Stimulated activated CD4-positive, alpha-beta T cell treated with anti-CD3 and anti-CD28 coated beads, Interleukin-2, amount 100 ng/mL, for 48 hours (primary cell): Measurements from ENCODE around the gene ITGAX.
A peak's percentile ranks its signal among the peaks of the same experiment; 100 is the strongest.
"Not testable (repeated sequence)": the region's sequence is repeated elsewhere in the genome, so short reads cannot be mapped to it uniquely, and the experiment has no call there.

Source experiments
- DNase-seq, 2 donors: peaks; one replicate each; pipeline ENCODE4 v3.0.0-alpha.2; 2020

Gene ITGAX

DNA sequence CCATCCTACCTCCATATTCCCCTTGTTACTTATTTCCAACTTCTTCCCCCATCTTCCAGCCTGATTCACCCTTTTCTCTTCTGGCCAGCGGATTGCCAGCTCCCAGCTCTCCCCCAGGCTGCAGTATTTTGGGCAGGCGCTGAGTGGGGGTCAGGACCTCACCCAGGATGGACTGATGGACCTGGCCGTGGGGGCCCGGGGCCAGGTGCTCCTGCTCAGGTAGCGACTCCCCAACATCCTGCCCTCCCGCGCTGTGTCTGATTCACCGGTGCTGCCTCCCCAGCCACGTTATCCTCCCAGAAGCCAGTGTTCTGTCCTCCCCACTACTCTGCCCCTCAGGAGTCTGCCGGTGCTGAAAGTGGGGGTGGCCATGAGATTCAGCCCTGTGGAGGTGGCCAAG is 57.8 kb downstream of the ITGAX start:
- DNase-seq = no peak

DNA sequence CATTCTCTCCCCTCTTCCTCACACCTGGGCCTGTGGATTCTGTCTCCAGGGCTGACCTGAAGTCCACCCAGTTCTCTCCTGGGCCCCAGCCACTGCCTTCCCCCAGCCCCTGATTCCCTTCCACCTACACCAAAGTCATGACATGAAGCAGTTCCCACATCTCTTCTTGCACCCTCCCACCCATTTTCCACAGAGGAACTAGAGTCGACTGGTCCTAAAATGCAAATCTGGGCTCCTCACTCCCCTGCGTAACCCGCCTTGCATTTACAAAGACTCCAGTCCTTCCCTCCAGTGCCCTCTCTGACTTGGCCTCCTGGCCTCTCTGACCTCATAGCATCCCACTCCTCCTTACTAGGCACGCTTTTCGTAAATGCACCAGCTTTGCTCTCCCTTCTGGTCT is 58.4 kb downstream of the ITGAX start:
- DNase-seq = no peak

DNA sequence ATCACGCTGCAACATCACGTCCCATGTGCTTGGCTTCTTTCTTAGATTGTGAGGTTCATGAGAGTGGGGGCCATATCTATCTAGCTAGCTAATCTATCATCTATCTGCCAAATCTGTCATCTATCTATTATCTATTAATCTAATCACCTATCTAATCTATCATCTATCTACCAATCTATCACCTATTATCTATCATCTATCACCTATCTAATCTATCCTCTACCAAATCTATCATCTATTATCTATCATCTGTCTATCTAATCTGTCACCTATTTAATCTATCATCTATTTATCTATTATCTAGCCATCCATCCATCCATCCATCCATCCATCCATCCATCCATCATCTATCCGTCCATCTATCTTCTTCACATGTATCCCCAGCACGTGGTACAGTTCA is 59.0 kb downstream of the ITGAX start:
- no peak for DNase-seq

DNA sequence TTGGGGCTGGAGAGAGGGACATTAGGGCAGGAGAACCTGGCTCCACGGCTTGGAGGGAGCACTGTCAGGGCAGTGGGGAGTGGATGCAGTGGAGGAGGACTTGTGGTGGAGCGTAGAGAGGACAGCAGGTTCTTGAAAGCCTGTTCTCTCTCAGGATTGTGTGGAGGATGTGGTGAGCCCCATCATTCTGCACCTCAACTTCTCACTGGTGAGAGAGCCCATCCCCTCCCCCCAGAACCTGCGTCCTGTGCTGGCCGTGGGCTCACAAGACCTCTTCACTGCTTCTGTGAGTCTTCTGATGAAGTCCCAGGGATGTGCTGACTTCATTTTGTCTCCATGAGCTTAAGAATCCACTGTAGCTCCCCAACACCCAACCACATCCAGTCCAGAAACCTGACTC is 59.7 kb downstream of the ITGAX start:
- DNase-seq = no peak

DNA sequence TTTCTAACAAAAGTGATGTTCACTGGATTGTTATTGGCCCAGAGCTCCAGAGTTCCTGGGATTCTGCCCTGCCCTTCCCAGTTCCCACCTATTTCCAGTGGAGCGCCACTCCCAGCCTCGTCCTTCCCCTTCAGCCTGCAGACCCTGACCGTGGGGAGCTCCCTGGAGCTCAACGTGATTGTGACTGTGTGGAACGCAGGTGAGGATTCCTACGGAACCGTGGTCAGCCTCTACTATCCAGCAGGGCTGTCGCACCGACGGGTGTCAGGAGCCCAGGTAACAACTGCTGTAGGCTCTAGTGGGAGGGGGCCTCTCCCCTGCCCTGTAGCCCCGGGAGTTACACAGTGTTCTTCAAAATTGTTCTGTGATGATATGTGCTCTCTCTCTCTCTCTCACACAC is 61.4 kb downstream of the ITGAX start:
- DNase-seq = no peak

DNA sequence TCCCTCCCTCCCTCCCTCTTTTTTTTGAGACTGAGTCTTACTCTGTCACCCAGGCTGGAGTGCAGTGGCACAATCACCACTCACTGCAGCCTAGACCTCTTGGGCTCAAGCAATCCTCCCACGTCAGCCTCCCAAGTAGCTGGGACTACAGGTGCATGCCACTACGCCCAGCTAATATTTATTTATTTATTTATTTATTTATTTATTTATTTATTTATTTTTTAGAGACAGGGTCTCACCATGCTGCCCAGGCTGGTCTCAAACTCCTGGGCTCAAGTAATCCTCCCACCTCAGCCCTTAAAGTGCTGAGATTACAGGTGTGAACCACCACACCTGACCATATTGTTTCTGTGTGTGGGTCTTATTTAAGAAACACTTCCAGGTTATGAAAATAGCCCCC is 62.1 kb downstream of the ITGAX start:
- DNase-seq = not testable (repeated sequence)

DNA sequence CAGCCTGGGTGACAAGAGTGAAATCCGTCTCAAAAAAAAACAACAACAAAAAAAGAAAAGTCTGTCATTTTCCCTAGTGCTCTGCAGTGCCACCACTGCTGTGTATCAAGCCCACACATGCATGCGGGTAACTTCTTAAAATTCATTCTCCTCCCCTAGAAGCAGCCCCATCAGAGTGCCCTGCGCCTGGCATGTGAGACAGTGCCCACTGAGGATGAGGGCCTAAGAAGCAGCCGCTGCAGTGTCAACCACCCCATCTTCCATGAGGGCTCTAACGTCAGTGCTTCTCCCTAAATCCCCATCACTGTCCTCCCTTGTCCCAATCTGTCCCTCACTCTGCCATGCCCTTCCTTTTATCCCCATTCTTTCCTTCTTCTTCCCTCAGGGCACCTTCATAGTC is 62.9 kb downstream of the ITGAX start:
- DNase-seq = no peak

DNA sequence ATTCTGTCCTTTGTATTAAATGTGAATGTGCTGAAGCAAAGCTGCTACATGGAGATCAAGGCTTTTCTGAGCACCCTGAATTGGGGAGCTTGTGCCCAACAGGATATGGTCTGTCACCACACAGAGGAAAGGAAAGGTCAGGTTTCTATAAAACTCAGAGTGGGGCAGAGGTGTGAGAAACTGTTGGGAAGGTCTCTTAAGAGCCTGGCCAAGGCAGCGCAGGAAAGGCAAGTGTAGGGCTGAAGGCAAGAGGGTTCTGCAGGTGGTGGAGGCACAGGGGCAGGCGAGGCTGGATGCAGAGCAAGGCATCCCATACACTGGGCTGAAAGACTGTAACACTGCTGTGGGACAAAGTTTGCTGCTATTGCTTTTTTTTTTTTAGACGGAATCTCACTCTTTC is 65.1 kb downstream of the ITGAX start:
- DNase-seq = no peak

DNA sequence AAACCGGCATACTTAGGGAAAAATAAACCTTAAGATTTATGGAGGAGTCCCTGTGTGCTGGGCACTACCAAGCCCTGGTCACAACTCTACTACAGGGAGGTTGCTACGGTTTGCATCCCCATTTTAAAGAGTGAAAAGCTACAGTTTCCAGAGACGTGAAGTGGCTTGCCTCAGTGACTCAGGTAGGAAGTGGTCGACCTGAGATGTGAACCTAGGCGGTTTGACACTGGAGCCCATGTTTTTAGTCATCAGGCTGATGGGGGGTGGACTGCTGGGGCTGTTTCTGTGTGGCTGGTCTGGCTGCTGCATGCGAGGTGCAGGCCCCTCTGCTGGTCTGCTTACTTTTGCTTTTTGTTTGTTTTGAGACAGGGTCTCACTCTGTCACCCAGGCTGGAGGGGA is 66.6 kb downstream of the ITGAX start:
- DNase-seq = peak; percentile 44 to 47

DNA sequence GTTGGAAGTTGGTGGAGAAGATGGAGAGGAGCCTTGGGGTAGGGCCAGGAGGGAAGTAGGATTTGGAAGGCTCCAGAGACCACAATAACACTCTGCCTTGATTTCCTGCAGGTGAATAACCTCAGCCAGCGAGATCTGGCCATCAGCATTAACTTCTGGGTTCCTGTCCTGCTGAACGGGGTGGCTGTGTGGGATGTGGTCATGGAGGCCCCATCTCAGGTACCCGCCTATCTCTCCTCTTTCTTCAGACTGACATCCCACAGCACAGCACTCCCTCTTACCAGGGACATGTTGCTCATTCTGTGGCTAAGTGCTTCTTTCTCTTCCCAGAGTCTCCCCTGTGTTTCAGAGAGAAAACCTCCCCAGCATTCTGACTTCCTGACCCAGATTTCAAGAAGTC is 68.3 kb downstream of the ITGAX start:
- DNase-seq = no peak

DNA sequence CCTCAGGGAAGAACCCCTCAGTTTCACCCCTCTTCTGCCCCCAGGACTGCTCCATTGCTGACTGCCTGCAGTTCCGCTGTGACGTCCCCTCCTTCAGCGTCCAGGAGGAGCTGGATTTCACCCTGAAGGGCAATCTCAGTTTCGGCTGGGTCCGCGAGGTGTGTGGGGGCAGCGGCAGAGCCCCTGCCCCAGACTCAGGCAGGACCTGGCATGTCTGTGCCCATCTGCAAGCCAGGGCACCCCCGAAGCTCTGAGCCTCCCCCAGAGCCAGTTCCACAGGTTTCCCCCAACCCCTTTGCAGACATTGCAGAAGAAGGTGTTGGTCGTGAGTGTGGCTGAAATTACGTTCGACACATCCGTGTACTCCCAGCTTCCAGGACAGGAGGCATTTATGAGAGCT is 68.8 kb downstream of the ITGAX start:
- DNase-seq = no peak

DNA sequence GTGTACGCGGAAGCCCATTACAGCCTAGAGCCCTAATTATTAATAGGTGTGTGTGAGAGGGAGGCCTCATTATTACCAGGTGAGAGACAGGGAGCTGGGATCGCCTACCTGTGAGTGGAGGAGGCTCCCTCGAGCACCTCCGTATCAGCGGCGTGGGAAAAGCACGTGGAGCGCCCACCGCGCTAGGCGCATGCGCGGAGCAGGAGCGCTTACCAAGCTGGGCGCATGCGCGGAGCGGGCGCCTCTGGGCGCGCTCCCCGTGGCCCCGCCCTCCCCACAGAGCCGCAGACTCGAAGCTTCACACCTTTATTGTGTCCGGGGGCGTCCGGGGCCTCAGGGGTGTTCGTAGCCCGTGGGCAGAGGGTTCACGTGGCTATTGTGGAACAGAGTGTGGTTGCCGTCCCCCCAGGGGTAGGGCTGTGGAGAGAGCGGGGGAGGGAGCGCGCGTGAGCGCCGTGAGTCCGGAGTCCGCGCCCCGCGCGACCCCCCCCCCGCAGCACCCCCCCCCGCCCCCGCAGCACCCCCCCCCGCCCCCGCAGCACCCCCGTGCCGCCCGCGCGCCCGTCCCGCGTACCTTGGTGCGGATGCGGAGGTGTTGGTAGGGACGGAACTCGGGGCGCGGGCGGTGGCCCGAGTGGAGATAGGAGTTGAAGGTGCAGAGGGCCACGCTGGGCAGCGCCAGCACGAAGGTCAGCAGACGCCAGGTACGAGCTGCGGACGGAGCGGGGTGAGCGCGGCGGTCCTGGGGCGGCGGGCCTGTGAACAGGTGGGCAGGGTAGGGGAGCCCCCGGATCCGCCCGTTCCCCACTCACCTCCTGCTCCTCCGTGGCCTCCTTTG is 72.7 kb downstream of the ITGAX start:
- DNase-seq = peak in 1 of 2 donors; percentile 58

DNA sequence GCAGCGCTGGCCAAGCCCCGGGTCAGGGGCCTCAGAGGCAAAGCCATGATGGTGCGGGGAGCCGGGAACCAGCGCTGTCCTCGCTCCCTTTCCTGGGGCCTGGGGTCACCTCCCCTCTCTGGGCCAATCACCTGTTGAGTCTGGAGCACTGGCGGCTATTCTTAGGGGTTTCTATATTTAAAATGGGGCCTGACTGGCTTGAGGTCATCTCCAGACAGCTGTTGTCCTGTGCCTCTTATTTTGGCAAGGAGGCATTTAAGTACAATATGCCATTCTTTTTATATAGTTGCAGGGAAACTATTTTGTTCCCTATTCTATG is 73.3 kb downstream of the ITGAX start, which contains the start of gene COX6A2:
COX6A2 (minus strand) TSS at position 82 of the 319 bp plus-strand sequence; CDS start at position 47, 35 bp downstream.
- DNase-seq = no peak

DNA sequence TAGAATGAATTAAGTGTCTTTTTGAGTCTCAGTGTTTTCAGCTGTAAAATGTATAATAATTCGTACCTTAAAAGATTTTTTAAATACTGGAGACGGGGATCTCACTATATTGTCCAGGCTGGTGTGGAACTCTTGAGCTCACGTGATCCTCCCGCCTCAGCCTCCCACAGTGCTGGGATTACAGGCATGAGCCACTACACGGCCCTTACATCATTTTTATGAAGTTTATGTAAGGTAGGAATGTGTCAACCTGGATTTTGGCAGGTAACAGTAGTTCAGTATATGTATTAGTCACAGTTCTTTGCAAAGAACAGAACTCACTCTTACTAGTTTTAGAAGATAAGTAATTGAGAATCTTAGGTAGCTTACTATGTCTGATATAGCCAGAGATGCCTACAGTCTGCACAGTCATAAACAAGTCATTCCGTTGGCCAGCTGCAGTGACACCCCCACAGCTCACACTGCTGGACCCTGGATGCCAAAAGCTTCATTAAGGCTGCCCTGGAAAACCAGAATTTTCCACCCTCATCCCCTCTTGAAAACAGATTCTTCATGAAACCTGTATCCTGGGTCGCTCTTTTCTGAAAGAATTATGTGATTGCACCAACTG is 73.8 kb downstream of the ITGAX start:
- no peak for DNase-seq

DNA sequence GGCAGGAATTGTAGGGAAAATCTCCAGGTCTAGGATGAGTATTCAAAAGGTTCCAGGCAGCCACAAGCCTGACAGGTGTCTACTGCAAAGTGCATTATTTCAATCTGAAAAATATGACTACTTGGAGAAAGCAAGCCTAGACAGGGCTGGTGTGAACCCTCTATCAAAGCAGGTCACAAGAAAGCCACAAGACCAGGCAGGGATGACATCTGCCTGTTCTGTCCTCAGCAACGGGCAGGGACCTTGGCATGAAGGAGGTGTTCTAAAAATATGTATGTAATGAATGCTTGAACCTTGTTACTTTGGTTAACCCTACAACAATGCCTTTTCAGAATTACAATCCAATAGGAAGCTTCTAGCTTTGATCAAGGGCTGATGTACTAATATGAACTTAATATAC is 74.3 kb downstream of the ITGAX start:
- no peak for DNase-seq

DNA sequence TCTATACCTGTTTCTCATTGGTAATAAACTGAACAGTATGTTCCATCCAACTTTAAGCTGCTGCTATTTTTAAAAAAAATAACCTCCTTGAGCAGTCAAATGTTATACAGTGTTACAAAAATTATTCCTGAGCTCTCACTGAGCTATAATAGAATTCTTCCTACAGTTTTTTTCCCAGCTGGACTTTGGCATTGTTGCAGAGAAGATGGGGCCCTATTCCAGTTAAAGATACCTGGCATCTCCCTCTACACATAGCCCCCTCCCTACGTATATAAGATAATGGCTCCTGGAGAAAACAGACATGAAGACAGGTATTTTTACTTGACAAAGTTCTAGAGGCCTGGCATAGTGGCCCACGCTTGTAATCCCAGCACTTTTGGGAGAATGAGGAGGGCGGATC is 74.8 kb downstream of the ITGAX start:
- no peak for DNase-seq

DNA sequence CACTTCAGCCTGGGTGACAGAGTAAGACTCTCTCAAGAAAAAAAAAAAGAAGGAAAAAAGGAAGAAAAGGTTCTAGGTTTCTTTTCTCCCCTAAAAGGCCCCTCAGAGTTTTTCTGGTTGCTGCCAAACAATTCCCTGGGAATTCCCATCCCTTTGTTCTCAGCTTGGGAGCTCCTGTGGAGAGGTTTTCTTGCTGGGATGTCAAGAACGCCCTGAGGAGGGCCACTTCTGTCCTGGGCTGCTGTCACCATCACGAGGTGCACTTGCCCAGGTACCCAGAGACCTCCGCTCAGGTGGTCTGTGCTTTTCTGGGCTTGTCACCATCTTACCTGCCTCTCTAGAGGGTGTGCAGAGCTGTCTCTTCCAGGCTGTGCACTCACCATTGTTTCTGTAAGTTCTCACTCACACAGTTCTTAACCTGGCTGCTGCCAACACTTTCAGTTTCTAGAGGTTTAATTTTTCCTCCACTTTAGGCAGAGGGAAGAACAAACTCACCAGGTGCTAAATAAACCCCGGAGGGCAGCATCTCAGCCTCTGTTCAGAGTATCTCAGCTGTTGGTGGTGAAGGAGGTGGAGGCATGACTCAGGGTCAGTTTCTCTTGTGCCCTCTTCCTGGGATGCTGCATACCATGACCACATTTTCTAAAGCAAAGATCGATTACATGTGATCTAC is 75.5 kb downstream of the ITGAX start:
- DNase-seq = no peak
